Ureter (tissue), 1 donor: Measurements from ENCODE around the gene SRXN1. TPM values are rescaled to one million over a fixed set of nuclear protein-coding genes. Genes with fewer than 3 reads are reported as not detected.

Experiments
- DNase-seq: peaks from one replicate; pipeline ENCODE4 v3.0.0-alpha.2; 2020; ENCODE audit warnings: low spot score
- total RNA-seq: library from RNA; stranded (reverse); gene quantifications from one replicate; pipeline ENCODE4 v1.2.4, GENCODE V29; 2023
- donor health status: DM: yes; HTN: yes; CAD: no.

The SRXN1 gene
- total RNA-seq, 1 donor from 2014 or later = 16.4 TPM

DNA sequence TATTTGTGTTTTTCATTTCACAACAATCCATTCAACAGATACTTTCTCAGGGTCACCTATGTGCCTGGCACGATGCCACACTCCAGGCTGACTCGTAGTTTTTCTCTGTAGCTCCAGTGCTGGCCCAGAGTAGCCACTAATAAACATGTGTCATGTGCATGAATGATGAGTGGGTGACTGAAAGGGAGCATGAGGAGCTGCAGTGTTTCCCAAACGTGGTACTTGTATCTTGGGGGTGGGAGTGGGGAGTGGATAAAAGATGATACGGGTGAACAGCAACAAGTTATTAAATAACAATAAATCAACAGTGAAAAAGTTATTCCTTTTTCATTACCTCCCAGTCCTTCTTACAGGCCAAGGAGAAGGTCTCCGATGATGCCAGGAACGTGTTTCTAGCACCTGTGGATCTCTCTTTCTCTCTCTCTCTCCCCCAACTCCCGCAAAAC, 17.1 kb downstream of the SRXN1 start:
- no peak for DNase-seq

DNA sequence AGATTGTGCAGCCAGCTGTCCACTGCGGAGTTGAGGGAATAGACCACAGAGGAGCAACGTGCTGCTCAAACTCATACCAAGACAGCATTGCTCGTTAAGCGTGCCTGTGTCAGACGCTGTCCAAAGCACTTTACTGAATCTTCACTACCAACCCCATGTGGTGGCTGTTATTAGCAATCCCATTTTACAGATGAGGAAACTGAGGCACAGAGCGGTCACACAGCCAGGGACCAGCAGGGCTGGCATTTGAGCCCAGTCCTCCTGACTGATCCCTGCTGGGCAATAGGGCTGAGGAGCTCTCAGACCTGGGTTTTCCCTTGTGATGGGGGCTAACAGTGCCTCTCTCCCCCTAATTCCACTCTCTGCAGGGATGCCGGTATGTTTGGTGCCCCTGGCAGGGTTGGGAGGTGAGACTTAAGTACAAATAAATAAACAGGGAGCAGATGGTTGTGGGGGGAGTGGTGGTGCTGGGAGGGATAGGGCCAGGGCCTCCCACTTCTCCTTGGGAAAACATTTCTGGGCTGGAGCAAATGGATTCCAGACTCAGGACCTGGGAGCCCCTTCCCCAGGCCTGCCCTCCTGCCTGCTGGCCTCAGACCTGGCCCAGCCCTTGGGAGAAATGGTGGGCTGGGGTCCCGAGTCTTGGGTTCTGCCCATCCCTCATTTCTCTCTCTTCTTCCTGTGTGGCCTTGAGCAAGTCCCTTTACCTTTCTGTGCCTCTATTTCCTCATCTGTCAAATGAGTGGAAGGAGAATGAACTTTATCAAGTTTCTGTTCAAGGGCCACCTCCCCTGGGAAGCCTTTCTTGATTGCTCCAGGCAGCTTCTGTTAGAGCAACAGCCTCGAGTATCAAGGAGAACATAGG, 17.7 kb downstream of the SRXN1 start:
- DNase-seq = no peak

DNA sequence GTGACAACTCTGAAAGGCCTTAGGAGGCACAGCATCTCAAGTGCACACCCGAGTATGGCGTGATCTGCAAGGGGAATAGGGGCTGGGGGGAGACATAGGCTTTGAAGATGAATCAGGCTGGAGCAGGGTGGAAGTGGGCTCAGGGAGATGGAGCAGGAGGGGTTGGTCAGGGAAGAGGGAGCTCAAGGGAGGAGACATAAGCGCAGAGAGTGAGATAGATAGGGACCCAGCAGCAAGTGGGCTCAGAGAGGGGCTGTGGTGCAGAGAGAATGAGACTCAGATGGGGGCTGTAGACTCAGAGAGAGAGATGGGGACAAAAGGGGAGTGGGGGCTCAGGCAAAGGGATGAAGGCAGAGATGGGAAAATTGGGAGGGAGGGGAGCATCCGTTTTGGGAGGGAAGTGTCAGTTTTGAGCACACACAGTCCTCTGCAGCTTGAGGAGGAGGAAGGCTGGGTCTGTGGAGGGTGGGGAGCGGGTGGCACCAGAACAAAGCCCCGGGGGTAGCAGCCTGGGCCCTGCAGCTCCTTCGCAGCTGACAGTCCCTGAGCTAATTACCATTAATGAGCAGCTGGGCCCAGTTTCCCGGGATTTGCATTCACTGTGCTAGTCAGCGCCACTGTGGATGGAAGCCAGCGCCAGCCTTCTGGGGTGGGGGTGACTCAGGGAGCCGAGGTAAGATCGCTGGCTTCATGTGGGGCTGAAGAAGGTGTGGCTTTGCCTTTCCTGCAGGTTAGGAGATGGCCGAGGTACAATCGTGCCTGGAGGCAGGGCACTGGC, 18.7 kb downstream of the SRXN1 start:
- DNase-seq = no peak

DNA sequence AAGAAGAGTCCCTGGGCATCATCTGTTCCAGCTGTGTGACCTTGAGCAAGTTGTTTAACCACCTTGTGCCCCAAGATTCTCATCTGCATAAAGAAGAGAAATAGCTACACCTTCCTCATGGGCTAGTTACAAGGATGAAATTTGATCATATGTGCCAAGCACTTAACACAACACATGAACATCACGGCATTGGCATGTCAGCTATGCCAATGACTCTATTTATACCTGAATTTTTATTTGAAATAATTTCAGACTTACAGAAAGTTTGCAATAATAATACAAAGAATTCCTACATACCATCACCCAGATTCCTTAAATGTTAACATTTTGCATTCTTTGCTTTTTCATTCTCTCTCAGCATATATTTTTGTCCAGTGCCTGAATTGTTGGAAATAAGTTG, 21.9 kb downstream of the SRXN1 start:
- no peak for DNase-seq

DNA sequence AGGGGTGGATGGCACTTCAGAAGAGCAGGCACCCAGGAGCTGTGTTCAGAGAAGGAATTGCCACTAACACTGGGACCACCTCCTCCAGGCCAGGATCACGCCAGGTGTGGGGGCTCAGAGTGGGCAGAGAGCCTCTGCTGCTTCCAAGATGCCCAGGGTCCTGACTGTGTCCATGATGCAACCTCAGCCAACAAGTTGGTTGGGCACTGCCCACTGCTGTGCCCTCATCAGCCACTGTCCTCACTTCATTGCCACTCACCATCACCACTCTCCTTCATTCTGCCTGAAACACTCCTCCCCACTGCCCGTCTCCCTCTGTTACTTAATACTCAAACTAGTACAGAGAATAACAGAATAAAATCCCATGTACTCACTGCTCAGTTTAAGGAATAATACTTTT, 26.4 kb downstream of the SRXN1 start:
- no peak for DNase-seq

DNA sequence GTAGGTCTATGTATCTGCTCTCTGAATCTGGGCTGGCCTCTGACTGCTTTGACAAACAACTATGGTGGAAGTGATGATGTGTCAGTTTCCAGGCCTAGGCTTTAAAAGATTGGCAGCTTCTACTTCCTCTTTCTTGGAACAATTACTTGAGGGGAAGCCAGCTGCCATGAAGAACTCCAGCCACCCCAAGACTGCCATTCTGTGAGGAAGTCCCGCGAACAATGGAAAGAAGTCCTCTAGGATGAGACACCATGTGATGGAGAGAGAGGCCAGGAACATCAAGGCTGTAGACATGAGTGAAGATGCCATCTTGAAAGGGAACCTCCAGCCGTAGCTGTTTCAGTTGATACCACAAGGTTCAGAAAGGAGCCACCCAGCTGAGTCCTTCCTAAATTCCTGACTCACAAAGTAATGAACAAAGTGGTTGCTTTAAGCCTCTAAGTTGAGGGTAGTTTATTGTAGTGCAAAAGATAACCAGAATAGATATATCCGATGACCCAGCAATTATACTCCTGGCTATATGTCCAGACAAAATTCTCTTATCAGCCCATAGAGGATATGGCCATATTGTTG, 27.6 kb downstream of the SRXN1 start:
- DNase-seq = no peak

DNA sequence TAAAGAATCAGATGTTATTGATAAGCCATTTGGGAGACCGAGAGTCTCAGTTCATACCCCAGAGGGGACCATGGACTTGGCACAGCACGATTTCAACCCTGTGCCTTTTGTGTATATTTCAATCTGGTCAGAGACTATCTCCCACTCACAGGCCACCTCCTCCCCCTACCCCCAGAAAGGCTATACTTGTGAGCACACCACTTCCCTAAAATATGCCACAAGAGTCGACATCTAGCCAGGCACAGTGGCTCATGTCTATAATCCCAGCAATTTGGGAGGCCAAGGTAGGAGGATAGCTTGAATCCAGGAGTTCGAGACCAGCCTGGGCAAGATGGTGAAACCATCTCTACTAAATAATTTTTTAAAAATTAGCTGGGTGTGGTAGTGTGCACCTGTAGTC, 29.3 kb downstream of the SRXN1 start:
- no peak for DNase-seq

DNA sequence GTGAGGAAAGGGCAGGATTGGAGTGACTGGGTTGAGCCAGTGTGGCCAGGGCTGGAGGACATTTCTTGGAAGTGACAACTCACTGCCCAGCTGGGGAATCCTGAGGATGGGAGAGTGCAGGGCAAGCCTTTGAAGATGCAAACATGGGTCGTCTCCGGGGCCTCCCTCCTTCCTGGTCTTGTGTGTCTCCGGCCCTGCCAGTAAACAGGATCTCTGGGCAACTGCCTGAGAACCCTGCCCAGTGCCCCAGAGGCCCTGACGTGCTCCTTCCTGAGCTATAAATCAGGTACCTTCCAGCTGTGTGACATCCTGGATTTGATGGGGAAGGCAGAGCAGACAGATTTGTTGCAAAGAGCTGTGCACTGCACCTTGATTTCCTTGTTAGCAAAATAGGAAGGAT, 30.0 kb downstream of the SRXN1 start:
- no peak for DNase-seq

DNA sequence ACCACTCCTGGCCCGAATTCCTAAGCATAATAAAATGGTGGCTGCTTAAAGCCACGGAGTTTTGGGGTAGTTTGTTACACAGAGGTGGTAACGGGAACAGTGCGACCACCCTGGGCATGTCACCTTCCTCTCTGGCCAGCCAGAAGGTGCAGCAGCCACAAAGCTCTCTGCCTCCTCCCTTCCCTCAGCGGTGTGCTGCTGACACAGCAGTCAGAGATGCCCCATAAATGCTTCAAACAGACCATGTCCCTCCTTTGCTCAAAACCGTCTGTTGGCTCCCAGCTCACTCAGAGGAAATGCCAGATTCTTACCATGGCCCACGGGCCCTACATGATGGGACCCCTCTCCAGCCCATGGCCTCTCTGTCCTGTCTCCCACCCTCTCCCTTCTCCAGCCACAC, 30.8 kb downstream of the SRXN1 start:
- no peak for DNase-seq

DNA sequence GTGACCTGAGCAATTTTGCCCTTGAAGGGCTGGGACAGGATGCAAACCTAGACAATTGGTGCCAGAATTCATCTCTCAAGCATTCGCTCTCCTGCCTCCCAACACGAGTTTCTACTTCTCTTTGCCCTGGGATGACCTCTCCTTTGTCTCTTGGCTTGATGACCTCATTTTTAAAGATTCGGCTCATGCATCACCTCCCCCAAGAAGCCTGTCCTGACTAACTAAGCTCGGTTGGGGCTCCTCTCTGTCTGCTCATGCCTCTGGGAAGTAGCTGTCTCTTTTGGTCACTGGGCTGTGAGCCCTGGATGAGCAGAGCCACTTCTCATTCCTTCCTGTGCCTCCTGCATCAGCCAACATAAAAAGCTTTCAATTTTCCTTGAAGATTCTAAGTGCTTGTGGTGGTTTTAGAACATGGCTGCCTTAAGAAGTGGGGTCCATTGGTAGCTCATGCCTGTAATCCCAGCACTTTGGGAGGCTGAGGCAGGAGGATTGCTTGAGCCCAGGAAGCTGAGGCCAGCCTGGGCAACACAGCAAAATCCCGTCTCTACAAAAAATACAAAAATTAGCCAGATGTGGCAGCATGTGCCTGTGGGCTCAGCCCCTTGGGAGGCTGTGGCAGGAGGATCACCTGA, 31.8 kb downstream of the SRXN1 start:
- no peak for DNase-seq

DNA sequence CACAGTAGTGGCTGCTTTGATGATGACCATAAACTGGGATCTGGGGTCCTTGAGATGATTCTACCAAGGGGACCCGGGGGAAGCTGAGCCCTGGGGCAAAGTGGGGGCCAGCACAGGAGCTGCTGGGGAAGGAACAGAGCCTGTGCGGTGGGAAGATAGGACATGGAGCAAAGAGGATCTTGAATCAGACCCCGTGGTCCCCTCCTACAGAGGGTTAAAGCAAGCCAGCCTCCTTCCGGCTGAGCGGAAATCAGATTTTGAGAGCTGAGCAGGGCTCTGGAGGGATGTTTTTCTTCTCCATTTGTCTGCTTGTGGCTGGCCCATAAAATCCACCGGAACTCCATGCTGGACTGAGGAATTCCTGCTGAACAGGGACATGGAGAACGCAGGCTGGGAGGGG, 32.8 kb downstream of the SRXN1 start:
- no peak for DNase-seq

DNA sequence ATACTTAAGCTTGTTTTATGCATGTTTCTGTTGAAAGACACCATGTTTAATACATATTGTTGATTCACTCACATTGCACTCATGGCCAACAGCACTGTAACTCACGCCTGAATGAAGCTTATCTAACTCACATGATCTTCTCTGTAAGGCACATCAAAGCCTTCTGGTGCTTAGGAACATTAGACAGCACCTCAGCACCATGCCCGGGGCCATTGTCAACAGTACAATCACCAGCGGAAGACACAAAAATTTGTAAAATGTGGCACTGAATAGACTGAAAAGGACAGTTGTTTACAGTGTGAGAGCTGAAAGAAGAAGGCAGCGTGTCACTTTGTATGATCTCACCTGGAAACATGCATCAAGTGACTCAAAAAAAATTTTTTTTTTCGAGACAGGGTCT, 34.0 kb downstream of the SRXN1 start:
- DNase-seq = no peak

DNA sequence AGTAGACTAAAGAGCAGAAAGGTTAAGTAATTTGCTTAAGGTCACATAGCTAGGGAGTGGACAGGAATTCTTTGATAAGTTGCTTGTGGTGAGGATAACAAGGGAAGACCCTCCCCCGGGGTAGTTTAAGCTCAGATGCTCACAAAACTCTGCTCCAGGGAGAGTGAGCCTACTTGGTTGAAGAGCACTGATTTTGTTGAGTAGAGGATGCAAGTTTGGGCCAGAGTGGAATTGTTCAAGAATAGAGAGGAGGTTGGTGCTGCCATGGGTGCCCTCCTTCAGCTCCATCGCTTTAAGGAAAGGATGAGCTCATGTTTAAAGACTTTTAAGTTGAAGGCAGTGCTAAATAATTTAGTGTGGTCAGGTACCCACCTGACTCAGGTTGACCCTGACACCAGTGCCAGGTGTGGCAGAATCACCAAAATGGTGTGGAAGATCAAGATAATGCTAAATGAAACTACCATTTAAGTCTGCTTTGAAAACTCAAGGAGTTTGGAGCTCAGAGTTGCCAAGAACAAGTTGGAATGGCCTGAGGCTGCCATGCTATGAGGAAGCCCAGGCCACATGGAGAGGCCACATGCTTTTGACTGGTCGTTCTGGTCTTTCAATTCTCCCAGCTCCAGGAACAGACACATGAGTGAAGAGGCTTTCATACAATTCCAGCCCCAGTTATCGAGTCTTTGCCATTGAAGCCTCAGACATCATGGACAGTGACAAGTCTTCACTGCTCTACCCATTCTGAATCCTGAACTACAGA, 34.9 kb downstream of the SRXN1 start:
- DNase-seq = no peak

DNA sequence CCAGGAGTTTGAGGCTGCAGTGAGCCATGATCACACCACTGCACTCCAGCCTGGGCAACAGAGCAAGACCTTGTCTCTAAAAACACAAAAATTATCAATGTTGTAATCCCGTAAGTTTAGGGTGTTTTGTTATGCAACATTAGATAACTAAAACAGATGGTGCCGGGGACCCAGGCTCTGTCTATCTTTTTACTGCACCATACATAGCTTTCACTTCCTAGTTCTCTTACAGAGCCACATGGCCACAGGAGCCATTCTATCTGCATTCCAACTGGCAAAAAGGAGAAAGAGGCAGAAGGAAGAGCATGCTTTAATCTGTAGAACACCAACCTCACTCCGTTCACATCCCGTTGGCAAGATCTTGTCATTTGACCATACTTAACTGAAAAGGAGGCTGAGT, 37.5 kb downstream of the SRXN1 start:
- no peak for DNase-seq

DNA sequence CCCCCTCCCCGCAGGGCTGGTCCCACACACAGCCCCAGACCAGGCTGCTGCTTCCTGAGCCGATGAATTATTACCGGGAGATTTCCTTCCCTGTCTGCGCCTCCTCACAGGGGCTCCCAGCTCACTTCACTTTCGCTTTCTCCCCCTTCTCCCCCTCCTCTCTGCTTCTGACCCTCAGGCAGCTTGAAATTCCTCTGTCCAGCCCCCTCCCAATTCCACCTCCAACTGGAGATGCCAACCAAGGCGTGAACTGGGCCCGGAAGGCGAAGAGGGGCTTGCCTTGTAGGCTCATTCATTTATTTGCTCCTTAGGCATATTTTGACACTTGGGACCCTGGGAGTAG, 41.2 kb downstream of the SRXN1 start:
- DNase-seq = no peak

DNA sequence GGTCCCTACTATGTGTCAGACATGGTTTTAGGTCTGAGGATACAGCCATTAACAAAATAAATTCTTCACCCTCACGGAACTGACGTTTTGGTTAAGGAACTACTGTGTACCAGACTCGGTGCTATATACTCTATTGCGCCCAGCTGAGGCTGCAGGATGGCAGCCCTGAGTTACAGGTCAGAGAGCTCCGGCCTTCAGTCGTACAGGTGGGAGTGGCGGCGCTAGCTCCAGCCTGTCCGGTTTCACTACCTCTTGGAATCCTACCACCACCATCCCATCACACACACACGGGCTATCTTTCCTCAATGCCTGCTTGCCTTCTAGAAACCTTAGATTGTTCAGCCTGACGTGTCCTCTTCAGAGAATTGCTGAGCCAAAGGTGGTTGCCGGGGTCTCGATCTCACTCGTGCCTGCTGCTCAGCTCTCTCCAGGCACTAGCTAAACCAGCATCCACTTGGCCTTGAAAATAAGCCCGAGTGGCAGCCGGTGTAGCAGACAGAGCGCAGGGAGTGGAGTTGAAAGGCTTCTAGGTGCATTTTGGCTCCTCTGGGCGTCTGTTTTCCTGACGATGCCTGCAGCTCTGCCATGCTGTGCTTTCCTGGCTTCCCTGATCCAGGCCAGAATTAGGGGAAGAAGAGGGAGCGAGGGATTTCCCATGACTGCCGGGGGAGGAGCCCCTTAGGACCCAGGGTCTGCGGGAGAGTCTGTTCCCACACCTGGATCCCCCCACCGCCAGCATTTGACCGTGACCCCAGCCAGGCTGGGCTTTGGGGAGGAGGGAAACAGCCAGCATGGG, 41.8 kb downstream of the SRXN1 start:
- DNase-seq = no peak

DNA sequence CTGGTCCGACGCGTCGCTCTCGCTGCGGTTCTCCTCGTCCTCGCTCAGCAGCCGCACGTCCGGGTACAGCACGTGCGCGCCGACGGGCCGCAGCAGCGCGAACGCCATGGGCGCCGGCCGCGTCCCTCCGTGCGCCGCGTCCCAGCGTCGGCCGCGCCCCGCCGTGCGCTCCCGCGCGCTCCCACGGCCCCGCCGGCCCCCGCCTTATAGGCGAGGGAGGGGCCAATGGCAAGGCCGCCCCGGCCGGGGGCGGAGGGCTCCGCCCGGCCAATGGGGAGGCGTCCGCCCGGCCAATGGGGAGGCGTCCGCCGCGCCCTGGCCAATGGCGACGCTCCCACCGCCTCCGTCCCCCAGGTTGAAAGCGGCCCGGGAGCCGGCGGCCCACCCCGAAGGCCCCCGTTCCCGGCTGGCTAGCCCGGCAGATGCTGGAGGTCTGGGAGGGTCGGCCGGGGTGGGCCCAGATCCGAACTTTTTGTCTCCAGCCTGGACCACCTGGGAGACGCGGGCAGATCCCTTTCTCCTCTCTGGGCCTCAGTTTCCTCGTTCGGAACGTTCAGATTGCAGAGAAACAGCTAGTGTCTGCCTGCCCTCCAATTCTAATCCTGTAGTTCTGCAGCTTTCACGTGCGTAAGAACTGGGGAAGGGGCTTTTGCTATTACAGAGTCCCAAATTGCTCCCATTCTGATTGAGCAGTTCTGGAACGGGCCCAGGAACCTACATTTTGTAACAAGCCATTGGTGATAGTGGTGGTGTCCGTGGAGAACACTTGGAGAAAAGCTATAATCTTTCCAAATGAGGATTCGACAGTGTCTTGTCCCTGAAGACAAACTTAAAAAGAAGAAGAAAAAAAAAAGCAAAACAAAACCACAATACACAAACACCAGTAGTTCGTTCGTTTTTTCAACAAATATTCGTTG, 42.6 kb downstream of the SRXN1 start, which contains the start of gene TCF15:
Gene TCF15 (minus strand): TSS at position 180 of the 917 bp plus-strand sequence. CDS start 72 bp downstream, at position 108.
- DNase-seq = no peak

DNA sequence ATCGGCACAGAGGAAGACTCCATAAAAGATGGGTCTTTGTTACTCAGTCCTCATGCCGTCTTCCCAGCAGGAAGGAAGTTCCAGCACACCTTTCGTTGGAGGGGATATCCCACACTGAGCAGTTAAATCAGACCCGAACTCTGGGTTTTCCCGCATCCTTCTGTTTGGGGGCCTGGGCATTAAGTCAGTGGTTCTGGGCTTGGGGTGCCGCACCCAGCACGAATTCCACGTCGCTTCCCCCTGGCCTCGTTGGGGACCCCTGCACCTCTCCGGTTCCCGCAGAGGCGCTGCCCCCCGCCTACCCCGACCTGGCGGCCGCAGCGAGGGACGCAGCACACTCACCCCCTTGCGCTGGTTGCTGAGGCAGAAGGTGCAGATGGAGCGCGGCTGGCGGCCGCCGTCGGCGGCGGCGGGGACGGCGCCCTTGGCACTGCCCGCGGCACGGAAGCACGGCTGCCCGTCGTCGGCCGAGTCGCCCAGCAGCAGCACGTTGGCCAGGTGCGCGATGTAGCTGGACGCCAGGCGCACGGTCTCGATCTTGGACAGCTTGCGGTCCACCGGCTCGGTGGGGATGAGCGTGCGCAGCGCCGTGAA, 43.5 kb downstream of the SRXN1 start:
- DNase-seq = no peak

DNA sequence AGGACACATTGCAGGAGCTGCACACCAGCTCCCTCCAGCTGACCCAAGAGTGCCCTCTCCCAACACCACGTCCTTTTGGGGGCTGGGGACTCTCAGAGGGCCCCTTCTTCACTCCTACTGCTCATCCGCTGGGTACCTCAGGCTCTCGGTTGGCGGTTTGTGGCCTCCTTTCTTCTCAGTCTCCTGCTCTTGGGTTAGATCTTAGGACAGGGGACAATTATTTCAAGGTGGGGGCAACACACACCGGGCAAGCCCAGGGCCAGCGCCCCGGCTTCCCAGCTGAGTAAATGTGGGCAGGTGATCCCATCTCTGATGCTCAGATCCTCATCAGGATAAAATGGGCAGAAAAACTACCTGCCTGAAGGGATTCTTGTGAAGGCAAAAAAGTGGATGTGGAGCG, 44.0 kb downstream of the SRXN1 start:
- DNase-seq = no peak
